Measurements from ENCODE around the gene CALM3.

CALM3 gene

DNA sequence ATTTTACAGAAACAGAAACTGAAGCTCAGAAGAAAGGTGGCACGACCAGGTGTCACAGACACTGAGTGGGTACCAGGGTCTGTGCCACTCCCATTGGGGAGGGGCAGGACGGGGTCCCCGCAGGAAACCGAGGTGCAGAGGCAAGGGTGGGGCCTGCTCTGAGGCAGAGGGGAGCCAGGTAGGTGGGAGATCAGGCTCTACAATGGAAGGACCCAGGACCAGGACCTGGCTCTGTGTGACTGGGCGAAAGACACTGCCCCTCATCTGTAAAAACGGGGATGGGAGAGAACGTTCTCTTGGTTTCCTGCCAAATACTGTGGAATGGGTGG, 21.0 kb downstream of the CALM3 start:
- no peaks in the 10 kb centered on the region for H4K20me1 ChIP-seq (ENCODE audit: insufficient read depth, low read length, poor library complexity, severe bottlenecking)
- no peak overlapping the region for H3K4me3 ChIP-seq (ENCODE audit: low read length, poor library complexity, severe bottlenecking)
- H3K79me2 ChIP-seq (ENCODE audit: insufficient read depth, low read length), result no peaks in the 10 kb centered on the region
- no peaks in the 10 kb centered on the region for H3K27me3 ChIP-seq (ENCODE audit: insufficient read depth, low read length, poor library complexity, severe bottlenecking)
- TF ChIP-seq, protein P1, sequence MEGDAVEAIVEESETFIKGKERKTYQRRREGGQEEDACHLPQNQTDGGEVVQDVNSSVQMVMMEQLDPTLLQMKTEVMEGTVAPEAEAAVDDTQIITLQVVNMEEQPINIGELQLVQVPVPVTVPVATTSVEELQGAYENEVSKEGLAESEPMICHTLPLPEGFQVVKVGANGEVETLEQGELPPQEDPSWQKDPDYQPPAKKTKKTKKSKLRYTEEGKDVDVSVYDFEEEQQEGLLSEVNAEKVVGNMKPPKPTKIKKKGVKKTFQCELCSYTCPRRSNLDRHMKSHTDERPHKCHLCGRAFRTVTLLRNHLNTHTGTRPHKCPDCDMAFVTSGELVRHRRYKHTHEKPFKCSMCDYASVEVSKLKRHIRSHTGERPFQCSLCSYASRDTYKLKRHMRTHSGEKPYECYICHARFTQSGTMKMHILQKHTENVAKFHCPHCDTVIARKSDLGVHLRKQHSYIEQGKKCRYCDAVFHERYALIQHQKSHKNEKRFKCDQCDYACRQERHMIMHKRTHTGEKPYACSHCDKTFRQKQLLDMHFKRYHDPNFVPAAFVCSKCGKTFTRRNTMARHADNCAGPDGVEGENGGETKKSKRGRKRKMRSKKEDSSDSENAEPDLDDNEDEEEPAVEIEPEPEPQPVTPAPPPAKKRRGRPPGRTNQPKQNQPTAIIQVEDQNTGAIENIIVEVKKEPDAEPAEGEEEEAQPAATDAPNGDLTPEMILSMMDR (conservative IDR thresholded peaks at IDR 0.05; ENCODE audit: low read length), result no peak
- no peak for TF ChIP-seq EZH2phosphoT487 (IDR thresholded peaks at IDR 0.05; ENCODE audit: borderline replicate concordance)
- no peaks in the 10 kb centered on the region for H3K36me3 ChIP-seq (ENCODE audit: insufficient read depth, low read length)
- no peaks in the 10 kb centered on the region for H3K9me3 ChIP-seq (ENCODE audit: insufficient read depth, low read depth, low read length)
- H3K9ac ChIP-seq (ENCODE audit: low read depth, low read length, poor library complexity, severe bottlenecking), result no peak overlapping the region
- H3F3A ChIP-seq (ENCODE audit: low read depth), result no peaks in the 10 kb centered on the region
- H3K9me2 ChIP-seq (replicated peaks; ENCODE audit: low read depth, low read length), result no peaks in the 10 kb centered on the region
- H3K4me1 ChIP-seq (ENCODE audit: insufficient read depth, low read length, poor library complexity, severe bottlenecking), result peaks cover 6% of the 10 kb centered on the region
- no peak overlapping the region for H2AFZ ChIP-seq (ENCODE audit: low read length)
- no peak overlapping the region for H3K4me2 ChIP-seq (ENCODE audit: low read depth, low read length, poor library complexity, severe bottlenecking)

DNA sequence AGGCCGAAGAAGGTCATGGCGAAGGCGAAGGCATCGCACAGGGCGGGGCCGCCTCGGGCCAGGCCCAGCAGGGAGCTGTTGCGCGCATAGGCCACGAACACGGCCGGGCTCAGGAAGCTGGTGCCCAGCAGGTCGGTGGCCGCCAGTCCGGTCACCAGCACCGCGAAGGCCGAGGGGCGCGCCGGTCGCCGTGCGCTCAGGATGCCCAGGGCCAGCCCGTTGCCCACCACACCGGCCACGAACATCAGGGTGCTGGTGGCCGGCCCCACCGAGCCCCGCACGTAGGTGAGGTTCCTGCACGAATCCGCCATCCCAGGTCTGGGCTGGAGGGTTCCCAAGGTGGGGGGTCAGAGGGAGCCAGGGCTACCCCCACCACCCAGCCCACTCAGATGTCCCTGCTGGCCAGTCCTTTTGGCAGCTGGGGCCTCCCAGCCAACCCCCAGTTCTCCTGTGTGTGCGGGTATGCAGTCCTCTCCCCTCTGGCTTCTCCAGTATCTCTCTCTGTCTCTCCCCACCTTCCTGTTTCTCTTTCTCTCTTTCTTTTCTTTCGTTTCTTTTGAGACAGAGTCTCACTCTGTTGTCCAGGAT, 22.9 kb downstream of the CALM3 start:
- H3K79me2 ChIP-seq (ENCODE audit: insufficient read depth, low read length), result no peaks in the 10 kb centered on the region
- H3K9me3 ChIP-seq (ENCODE audit: insufficient read depth, low read depth, low read length), result no peaks in the 10 kb centered on the region
- no peak overlapping the region for H3K9ac ChIP-seq (ENCODE audit: low read depth, low read length, poor library complexity, severe bottlenecking)
- H2AFZ ChIP-seq (ENCODE audit: low read length), result no peak overlapping the region
- no peak overlapping the region for H3K4me3 ChIP-seq (ENCODE audit: low read length, poor library complexity, severe bottlenecking)
- no peaks in the 10 kb centered on the region for H3F3A ChIP-seq (ENCODE audit: low read depth)
- TF ChIP-seq EZH2phosphoT487 (IDR thresholded peaks at IDR 0.05; ENCODE audit: borderline replicate concordance), result no peak
- TF ChIP-seq, protein P1 (conservative IDR thresholded peaks at IDR 0.05; ENCODE audit: low read length), result no peak
- H4K20me1 ChIP-seq (ENCODE audit: insufficient read depth, low read length, poor library complexity, severe bottlenecking), result no peaks in the 10 kb centered on the region
- peaks cover 6% of the 10 kb centered on the region for H3K4me1 ChIP-seq (ENCODE audit: insufficient read depth, low read length, poor library complexity, severe bottlenecking)
- no peaks in the 10 kb centered on the region for H3K27me3 ChIP-seq (ENCODE audit: insufficient read depth, low read length, poor library complexity, severe bottlenecking)
- H3K4me2 ChIP-seq (ENCODE audit: low read depth, low read length, poor library complexity, severe bottlenecking), result no peak overlapping the region
- no peaks in the 10 kb centered on the region for H3K9me2 ChIP-seq (replicated peaks; ENCODE audit: low read depth, low read length)
- no peaks in the 10 kb centered on the region for H3K36me3 ChIP-seq (ENCODE audit: insufficient read depth, low read length)

DNA sequence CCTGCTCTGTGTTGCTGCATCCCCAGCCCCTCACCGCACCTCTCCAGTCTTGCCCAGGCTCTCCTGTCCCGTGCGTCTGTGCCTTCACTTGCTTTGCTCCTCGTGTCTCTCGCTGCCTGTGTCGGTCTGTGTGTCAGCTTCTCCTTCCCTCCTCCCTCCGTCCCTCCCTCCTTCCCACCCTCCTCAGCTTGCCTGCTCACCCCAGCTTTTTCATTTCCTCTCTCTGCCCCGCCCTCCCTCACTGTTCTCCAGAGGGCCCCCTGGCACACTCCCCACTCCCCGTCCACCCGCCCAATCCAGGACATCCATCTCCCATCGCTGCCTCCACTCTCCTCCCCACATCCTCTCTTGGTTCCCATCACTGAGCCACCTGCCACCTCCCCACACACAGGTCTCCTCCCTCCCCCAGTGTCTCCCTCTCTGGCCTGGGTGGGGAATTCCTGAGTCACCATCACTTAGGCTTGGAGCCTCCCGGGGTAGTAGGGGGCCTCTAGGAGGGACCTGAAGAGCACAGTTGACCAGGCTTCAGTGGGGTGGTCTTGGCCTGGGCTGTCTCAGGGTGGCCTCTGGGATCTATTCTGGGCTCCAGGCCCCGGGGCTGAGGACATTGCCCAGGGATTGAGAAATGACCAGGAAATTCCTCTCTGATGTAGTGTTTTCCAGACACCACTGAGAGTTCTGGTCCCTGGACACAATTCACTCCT, 24.0 kb downstream of the CALM3 start, which contains the start of gene PTGIR:
Gene PTGIR (minus strand): TSS at position 132 of the 704 bp plus-strand sequence. CDS start 864 bp downstream, outside the sequence.
- Histone ChIP-seq H3K9ac (ENCODE audit: low read depth, low read length, poor library complexity, severe bottlenecking) (no peak within 1 kb of the TSS), H4K20me1 (ENCODE audit: insufficient read depth, low read length, poor library complexity, severe bottlenecking) (no peaks in the 10 kb centered on the region), H3F3A (ENCODE audit: low read depth) (no peaks in the 10 kb centered on the region), H3K4me2 (ENCODE audit: low read depth, low read length, poor library complexity, severe bottlenecking) (no peak within 1 kb of the TSS), H3K9me2 (replicated peaks; ENCODE audit: low read depth, low read length) (no peaks in the 10 kb centered on the region), H3K36me3 (ENCODE audit: insufficient read depth, low read length) (no peaks in the 10 kb centered on the region), H3K4me1 (ENCODE audit: insufficient read depth, low read length, poor library complexity, severe bottlenecking) (peaks cover 6% of the 10 kb centered on the region), H3K4me3 (ENCODE audit: low read length, poor library complexity, severe bottlenecking) (no peak within 1 kb of the TSS), H3K79me2 (ENCODE audit: insufficient read depth, low read length) (no peaks in the 10 kb centered on the region), H2AFZ (ENCODE audit: low read length) (no peak within 1 kb of the TSS), H3K9me3 (ENCODE audit: insufficient read depth, low read depth, low read length) (no peaks in the 10 kb centered on the region), H3K27me3 (ENCODE audit: insufficient read depth, low read length, poor library complexity, severe bottlenecking) (no peaks in the 10 kb centered on the region)
- no peak for TF ChIP-seq EZH2phosphoT487 (IDR thresholded peaks at IDR 0.05; ENCODE audit: borderline replicate concordance)
- TF ChIP-seq, protein P1 (conservative IDR thresholded peaks at IDR 0.05; ENCODE audit: low read length), result no peak

Measured in Loucy (cell line).